ENCODE results near the gene NTM.

NTM gene

GRCh38 chr11:131817687-131818188, 447.3 kb downstream of the NTM start:
- TF ChIP-seq, protein P1, sequence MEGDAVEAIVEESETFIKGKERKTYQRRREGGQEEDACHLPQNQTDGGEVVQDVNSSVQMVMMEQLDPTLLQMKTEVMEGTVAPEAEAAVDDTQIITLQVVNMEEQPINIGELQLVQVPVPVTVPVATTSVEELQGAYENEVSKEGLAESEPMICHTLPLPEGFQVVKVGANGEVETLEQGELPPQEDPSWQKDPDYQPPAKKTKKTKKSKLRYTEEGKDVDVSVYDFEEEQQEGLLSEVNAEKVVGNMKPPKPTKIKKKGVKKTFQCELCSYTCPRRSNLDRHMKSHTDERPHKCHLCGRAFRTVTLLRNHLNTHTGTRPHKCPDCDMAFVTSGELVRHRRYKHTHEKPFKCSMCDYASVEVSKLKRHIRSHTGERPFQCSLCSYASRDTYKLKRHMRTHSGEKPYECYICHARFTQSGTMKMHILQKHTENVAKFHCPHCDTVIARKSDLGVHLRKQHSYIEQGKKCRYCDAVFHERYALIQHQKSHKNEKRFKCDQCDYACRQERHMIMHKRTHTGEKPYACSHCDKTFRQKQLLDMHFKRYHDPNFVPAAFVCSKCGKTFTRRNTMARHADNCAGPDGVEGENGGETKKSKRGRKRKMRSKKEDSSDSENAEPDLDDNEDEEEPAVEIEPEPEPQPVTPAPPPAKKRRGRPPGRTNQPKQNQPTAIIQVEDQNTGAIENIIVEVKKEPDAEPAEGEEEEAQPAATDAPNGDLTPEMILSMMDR (IDR thresholded peaks at IDR 0.05; ENCODE audit: low read depth, low read length): no peak
- no peak for DNase-seq (ENCODE audit: low read depth in 2 of 2)
- H3K4me3 ChIP-seq (replicated peaks in 1 of 2; ENCODE audit: low read depth in 2 of 2, low read length in 2 of 2): no peak overlapping the region

- no peak for DNase-seq (ENCODE audit: low read depth in 2 of 2)
- TF ChIP-seq, protein P1 (IDR thresholded peaks at IDR 0.05; ENCODE audit: low read depth, low read length): no peak
- no peak overlapping the region for H3K4me3 ChIP-seq (replicated peaks in 1 of 2; ENCODE audit: low read depth in 2 of 2, low read length in 2 of 2)
Observed at GRCh38 chr11:131819865-131820264, 449.4 kb downstream of the NTM start.

DNA sequence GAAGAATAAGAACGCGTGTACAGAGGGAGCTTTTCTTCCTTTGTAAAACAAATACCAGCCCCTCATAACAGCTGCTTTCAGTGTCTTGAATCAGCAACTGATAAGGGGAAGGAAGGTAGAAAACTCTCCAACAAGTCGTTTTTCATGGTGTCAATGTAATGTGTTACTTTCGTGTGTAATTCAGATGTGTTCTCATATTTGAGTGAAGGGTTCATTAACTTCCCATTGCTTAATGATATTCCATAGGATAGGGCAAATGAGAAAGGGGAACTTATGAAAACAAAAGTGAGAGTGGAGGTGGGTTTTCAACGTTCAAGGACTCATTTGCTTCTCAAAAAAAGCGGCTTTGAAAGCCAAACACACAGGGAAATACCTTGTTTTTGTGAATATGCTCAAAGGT, 452.1 kb downstream of the NTM start:
- H3K4me3 ChIP-seq (replicated peaks in 1 of 2; ENCODE audit: low read depth in 2 of 2, low read length in 2 of 2): no peak overlapping the region
- TF ChIP-seq, protein P1 (IDR thresholded peaks at IDR 0.05; ENCODE audit: low read depth, low read length): no peak
- no peak for DNase-seq (ENCODE audit: low read depth in 2 of 2)

DNA sequence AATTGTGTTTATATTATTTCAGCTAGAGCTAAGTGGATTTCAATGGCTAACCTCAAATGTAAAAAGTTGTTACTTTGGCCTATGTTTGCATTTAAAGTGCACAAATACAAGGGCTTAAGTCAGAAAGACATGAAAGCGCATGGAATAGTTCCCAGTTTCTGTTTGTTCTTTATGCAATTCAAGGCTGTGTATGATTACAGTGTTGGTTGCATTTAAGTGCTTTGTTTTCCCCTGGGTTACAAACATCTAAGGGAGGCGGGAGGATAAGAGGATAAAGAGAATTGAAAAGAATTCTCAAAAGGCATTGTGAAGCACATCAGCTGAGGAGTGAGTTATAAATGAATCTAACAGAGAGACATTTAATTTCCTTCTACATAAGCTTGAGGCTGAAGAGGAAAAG, 453.4 kb downstream of the NTM start:
- peak; percentile 5 to 10 for DNase-seq (ENCODE audit: low read depth in 2 of 2)
- H3K4me3 ChIP-seq (replicated peaks in 1 of 2; ENCODE audit: low read depth in 2 of 2, low read length in 2 of 2): no peak overlapping the region
- TF ChIP-seq, protein P1 (IDR thresholded peaks at IDR 0.05; ENCODE audit: low read depth, low read length): no peak

DNA sequence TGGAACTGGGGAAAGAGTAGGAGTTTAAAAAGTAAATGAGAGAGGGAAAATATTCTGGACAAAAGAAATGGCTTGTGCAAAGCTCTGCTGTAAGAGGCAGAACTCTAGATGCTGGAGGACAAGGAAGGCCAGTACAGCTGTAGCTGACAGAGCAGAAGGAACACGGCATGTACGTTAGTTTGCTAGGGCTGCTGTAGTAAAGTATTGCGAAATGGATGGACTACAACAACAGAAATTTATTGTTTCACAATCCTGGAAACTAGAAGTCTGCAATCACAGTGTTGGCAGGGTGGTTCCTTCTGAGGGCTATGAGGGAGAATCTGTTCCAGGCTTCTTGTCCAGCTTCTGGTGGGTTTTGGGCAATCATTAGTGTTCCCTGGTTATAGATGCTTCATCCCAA, 454.4 kb downstream of the NTM start:
- DNase-seq (ENCODE audit: low read depth in 2 of 2): peak; percentile 87 to 89
- H3K4me3 ChIP-seq (replicated peaks in 1 of 2; ENCODE audit: low read depth in 2 of 2, low read length in 2 of 2): no peak overlapping the region
- TF ChIP-seq, protein P1 (IDR thresholded peaks at IDR 0.05; ENCODE audit: low read depth, low read length): no peak

DNA sequence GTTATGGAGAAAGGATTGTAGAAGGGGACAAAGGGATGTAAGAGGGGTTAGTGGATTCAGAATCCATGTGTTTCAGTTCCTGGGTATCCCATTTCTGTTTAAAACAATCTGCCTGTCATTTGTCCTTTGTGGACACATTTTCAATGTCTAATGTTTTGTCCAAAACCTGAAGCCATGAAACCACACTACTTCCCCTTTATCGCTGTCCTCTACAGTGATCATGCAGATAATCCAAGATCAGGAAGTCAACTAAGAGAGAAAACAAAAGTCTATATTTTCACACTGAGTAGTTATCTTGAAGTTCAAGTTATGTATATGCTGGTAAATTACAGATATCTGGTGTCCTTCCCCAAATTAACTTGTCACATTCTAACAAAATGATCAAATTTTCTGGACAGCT, 457.0 kb downstream of the NTM start:
- H3K4me3 ChIP-seq (replicated peaks in 1 of 2; ENCODE audit: low read depth in 2 of 2, low read length in 2 of 2): no peak overlapping the region
- DNase-seq (ENCODE audit: low read depth in 2 of 2): no peak
- TF ChIP-seq, protein P1 (IDR thresholded peaks at IDR 0.05; ENCODE audit: low read depth, low read length): no peak

GRCh38 chr11:131829725-131830124, 459.3 kb downstream of the NTM start:
- H3K4me3 ChIP-seq (replicated peaks in 1 of 2; ENCODE audit: low read depth in 2 of 2, low read length in 2 of 2): no peak overlapping the region
- no peak for DNase-seq (ENCODE audit: low read depth in 2 of 2)
- TF ChIP-seq, protein P1 (IDR thresholded peaks at IDR 0.05; ENCODE audit: low read depth, low read length): no peak
